ENCODE results near the gene CADM2.
A peak's percentile ranks its signal among the peaks of the same experiment; 100 is the strongest.

Gene CADM2

GRCh38 chr3:85321892-85322291 is 363.1 kb downstream of the CADM2 start:
- no peak overlapping the region for H3K4me3 ChIP-seq (replicated peaks; ENCODE audit: low read depth, low read length)
- TF ChIP-seq, protein P1, sequence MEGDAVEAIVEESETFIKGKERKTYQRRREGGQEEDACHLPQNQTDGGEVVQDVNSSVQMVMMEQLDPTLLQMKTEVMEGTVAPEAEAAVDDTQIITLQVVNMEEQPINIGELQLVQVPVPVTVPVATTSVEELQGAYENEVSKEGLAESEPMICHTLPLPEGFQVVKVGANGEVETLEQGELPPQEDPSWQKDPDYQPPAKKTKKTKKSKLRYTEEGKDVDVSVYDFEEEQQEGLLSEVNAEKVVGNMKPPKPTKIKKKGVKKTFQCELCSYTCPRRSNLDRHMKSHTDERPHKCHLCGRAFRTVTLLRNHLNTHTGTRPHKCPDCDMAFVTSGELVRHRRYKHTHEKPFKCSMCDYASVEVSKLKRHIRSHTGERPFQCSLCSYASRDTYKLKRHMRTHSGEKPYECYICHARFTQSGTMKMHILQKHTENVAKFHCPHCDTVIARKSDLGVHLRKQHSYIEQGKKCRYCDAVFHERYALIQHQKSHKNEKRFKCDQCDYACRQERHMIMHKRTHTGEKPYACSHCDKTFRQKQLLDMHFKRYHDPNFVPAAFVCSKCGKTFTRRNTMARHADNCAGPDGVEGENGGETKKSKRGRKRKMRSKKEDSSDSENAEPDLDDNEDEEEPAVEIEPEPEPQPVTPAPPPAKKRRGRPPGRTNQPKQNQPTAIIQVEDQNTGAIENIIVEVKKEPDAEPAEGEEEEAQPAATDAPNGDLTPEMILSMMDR (IDR thresholded peaks at IDR 0.05; ENCODE audit: low read length, missing control alignments), result no peak
- DNase-seq (ENCODE audit: low read depth), result no peak

GRCh38 chr3:85330071-85330470 is 371.3 kb downstream of the CADM2 start:
- H3K4me3 ChIP-seq (replicated peaks; ENCODE audit: low read depth, low read length), result no peak overlapping the region
- TF ChIP-seq, protein P1 (IDR thresholded peaks at IDR 0.05; ENCODE audit: low read length, missing control alignments), result no peak
- DNase-seq (ENCODE audit: low read depth), result no peak

DNA sequence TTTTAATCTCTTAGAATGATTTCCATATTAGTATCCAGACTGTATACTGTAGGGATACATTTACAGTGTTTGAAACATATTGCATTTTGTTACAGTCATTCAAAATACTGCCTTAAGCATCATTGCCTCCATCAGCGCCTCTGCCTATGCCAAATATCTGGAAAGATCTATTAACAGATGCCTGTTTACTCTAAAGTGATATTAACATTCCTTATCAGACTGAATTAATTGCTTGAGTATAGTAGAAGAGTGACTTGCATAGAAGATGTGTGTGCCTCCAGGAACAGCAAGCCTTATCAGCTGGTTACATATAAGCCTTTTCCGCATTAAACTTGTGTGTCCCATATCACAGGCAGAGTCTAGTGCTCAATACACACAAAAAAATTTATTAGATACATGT is 379.1 kb downstream of the CADM2 start:
- H3K4me3 ChIP-seq (replicated peaks; ENCODE audit: low read depth, low read length), result no peak overlapping the region
- TF ChIP-seq, protein P1 (IDR thresholded peaks at IDR 0.05; ENCODE audit: low read length, missing control alignments), result no peak
- DNase-seq (ENCODE audit: low read depth), result no peak

DNA sequence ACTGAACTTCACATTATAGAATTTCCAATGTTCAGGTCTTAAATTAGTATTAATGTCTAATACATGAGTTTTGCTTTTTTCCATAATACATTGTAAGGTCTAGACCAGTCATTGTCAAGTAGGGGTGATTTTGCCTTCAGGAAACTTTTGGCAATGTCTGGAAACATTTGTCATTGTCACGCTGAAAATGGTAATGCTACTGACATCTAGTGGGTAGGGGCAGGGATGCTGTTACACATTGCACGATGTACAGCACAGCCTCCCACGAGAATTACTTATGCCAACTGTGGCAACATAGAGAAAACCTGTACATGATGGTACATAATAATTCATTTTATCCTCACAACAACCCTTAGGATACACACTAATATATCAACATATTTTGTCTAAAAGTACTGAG is 384.1 kb downstream of the CADM2 start:
- TF ChIP-seq, protein P1 (IDR thresholded peaks at IDR 0.05; ENCODE audit: low read length, missing control alignments), result no peak
- no peak overlapping the region for H3K4me3 ChIP-seq (replicated peaks; ENCODE audit: low read depth, low read length)
- no peak for DNase-seq (ENCODE audit: low read depth)

DNA sequence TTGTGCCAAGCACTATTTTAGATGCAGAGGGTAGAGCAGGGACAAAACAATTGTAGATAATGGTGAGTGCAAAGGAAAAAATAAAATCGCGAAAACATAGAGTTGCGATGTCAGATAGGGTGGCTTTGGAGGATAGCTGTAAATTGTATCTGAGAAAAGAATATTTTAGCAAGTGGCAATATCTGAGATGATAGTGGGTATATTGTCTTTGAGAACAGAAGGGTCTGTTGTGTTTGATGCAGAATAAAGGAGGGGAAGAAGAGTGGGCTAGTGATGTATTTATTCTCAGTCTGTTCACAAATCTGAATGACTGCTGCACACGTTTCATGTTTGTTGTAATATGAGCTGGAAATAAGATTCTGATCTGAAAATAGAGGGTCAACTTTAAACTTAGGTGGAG is 396.8 kb downstream of the CADM2 start:
- DNase-seq (ENCODE audit: low read depth), result no peak
- TF ChIP-seq, protein P1 (IDR thresholded peaks at IDR 0.05; ENCODE audit: low read length, missing control alignments), result no peak
- H3K4me3 ChIP-seq (replicated peaks; ENCODE audit: low read depth, low read length), result no peak overlapping the region

DNA sequence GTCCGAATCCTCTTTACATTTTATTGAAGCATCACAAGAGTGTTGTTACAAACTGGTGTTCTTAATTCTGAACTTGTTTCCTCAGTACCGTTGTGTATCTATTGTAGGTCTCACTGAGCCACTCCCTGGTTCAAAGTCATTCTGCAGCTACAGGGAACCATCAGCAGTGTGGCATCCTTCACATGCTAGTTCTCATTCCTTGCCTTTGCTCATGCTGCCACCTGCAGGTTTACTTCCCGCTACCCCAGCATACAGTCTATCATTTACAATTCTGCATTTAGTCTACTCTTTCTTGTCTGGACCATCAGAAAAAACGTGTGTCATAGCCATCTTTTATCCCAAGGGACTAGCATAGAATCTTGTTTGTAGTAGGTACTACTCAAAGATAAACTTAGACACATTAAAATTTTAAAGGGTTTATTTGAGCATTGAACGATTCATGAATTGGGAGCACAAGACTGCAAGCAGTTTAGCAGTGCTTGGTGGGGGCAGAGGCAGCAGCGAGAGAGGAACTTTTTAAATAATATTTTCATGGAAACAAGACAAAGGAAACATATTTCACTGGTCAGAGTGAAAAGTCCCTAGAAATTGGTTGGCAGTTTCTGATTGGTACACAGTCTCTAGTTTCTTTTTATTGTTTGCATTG is 402.1 kb downstream of the CADM2 start:
- peak; percentile 13 for DNase-seq (ENCODE audit: low read depth)
- H3K4me3 ChIP-seq (replicated peaks; ENCODE audit: low read depth, low read length), result no peak overlapping the region
- TF ChIP-seq, protein P1 (IDR thresholded peaks at IDR 0.05; ENCODE audit: low read length, missing control alignments), result peak; percentile 24

DNA sequence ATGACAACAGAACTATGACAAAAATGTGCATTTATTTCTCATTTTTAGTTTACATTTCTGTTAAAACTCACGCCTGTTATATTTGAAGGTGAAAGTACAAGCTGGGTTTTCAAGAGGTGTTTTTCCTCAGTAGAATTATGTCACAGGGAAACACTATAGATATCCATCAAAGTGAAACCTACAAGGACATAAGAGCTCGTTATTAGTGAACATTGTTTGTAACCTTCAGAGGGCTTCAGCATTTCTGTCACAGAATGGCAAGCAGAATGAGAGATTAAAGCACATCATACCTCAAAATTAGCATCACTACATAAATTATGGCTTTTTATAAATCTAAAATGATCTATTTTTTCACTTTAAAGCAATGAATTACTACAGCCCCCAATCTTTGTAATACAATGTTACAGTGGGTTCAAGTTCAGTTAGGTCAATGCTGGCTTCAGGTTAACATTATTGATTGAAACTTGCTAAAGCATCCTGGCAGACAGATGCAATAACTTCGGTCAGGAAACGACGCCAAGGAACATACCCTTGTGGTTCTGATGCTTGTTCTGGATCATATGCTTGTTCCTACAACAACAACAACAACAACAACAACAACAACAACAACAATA is 405.6 kb downstream of the CADM2 start:
- H3K4me3 ChIP-seq (replicated peaks; ENCODE audit: low read depth, low read length), result no peak overlapping the region
- no peak for DNase-seq (ENCODE audit: low read depth)
- TF ChIP-seq, protein P1 (IDR thresholded peaks at IDR 0.05; ENCODE audit: low read length, missing control alignments), result no peak

All from fibroblast of pulmonary artery (primary cell).